Activated T-helper 17 cell treated with anti-CD3 and anti-CD28 coated beads, Interleukin-2, amount 50 U/mL, for 72 hours (primary cell): ENCODE results near the gene KRT38. TPM values are rescaled to one million over a fixed set of nuclear protein-coding genes. Genes with fewer than 3 reads are reported as not detected.

Source experiments
- ATAC-seq: fragments of 150-1000 bp; cut with Tn5 transposase; replicated peaks from 2 replicates; pipeline ENCODE4 v1.10.0; 2021; ENCODE audit warnings: mild to moderate bottlenecking, moderate library complexity
- H3K27ac Mint-ChIP-seq: one replicate; pipeline ENCODE4 v1.8.0; 2022; ENCODE audit warnings: mixed read lengths
- H3K27me3 Mint-ChIP-seq: one replicate; pipeline ENCODE4 v1.8.0; 2022; ENCODE audit warnings: mixed read lengths
- H3K36me3 Mint-ChIP-seq: one replicate; pipeline ENCODE4 v1.8.0; 2022; ENCODE audit warnings: low read depth, mild to moderate bottlenecking, mixed read lengths
- H3K4me1 Mint-ChIP-seq: one replicate; pipeline ENCODE4 v1.8.0; 2022; ENCODE audit warnings: mixed read lengths
- H3K4me3 Mint-ChIP-seq: one replicate; pipeline ENCODE4 v1.8.0; 2022; ENCODE audit warnings: mild to moderate bottlenecking, mixed read lengths
- H3K9me3 Mint-ChIP-seq: one replicate; pipeline ENCODE4 v1.8.0; 2022; ENCODE audit warnings: mixed read lengths
- total RNA-seq, 2 donors: library from RNA; stranded (reverse); gene quantifications; one replicate each; pipeline ENCODE4 v1.2.3, GENCODE V29; 2022

KRT38 gene
- total RNA-seq, 2 donors from 2014 or later, result not detected

DNA sequence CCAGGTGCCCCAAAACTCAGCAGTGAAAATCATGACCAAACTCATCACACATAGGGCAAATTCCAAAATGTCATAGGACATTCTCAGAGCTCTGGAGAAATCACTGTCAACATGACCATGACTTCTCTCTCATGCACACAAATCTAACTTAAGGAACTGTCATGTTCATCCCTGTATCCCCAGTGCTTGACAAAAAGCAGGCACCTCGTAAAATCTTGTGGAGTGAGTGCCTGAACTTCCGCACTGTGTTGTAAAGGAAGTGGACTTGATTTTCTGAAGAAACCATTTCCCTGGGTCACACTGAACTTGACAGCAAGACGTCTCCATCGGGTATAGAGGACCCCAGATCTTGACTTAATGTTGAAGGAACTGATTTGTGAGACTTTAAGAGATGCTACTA, 19.2 kb downstream of the KRT38 start:
- Mint-ChIP-seq H3K27ac (no peak overlapping the region), H3K27me3 (no peaks in the 10 kb centered on the region), H3K4me3 (no peak overlapping the region), H3K9me3 (no peaks in the 10 kb centered on the region), H3K36me3 (no peaks in the 10 kb centered on the region), H3K4me1 (peaks cover 9% of the 10 kb centered on the region)
- ATAC-seq, result no peak

DNA sequence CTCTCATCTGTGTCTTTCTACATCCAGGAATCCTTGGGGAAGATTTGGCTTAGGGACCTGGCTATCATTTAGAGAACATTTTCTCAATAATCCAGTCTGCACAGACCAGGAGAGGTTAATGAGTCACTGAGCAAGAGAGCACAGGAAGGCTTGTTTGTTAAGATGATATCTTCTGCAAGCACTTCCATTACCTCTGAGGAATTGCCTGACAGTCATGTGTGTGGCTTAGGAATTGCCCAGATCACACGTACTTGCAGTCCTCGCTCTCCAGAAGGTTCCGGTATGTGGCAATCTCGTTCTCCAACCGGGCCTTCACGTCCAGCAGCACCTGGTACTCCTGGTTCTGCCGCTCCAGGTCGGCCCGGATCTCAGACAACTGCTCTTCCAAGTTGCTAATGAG, 19.7 kb downstream of the KRT38 start:
- Mint-ChIP-seq H3K4me1 (peaks cover 9% of the 10 kb centered on the region), H3K27ac (no peak overlapping the region), H3K36me3 (no peaks in the 10 kb centered on the region), H3K4me3 (no peak overlapping the region), H3K27me3 (no peaks in the 10 kb centered on the region), H3K9me3 (no peaks in the 10 kb centered on the region)
- ATAC-seq, result no peak

DNA sequence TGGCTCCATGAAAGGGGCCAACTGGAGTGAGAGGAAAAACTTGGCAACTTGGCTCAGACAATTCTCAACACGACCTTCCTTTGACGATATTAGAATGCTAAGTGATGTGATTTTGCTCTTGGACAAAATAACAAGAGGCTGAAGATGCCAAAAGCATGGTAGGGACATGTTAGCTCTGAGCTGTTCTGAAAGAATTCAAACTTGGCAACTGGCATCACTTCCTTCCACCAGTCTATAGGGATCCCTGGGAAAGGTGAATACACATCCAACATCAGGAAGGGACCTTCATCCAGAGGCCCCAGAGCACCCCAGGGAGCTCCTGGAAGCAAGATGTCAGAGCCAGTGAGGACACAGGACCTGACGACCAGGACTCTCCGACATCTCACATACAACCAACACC, 20.6 kb downstream of the KRT38 start:
- Mint-ChIP-seq H3K36me3 (no peaks in the 10 kb centered on the region), H3K4me1 (peaks cover 9% of the 10 kb centered on the region), H3K27me3 (no peaks in the 10 kb centered on the region), H3K4me3 (no peak overlapping the region), H3K9me3 (no peaks in the 10 kb centered on the region), H3K27ac (no peak overlapping the region)
- ATAC-seq, result no peak

DNA sequence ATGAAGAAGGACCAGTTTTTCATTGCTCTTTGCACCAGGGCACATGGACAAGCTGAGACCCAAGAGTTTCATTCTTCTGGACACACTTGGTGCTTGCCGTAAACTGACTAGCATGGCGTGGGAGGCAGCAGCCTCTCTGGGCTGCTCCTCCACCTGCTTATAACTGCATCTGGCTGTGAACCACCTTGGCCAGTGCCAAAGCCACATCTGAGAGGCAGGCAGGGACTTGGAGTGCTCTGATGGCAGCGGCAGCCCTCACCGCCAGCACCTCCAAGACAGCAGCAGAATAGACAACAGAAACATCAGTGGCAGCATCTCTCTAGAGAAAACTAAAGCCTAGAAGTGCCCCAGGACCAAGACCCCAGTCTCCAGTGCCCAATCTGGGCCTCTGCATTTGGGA, 21.1 kb downstream of the KRT38 start:
- no peak overlapping the region for H3K4me3 Mint-ChIP-seq
- H3K27me3 Mint-ChIP-seq, result no peaks in the 10 kb centered on the region
- H3K9me3 Mint-ChIP-seq, result no peaks in the 10 kb centered on the region
- peaks cover 9% of the 10 kb centered on the region for H3K4me1 Mint-ChIP-seq
- H3K27ac Mint-ChIP-seq, result no peak overlapping the region
- no peaks in the 10 kb centered on the region for H3K36me3 Mint-ChIP-seq
- no peak for ATAC-seq

DNA sequence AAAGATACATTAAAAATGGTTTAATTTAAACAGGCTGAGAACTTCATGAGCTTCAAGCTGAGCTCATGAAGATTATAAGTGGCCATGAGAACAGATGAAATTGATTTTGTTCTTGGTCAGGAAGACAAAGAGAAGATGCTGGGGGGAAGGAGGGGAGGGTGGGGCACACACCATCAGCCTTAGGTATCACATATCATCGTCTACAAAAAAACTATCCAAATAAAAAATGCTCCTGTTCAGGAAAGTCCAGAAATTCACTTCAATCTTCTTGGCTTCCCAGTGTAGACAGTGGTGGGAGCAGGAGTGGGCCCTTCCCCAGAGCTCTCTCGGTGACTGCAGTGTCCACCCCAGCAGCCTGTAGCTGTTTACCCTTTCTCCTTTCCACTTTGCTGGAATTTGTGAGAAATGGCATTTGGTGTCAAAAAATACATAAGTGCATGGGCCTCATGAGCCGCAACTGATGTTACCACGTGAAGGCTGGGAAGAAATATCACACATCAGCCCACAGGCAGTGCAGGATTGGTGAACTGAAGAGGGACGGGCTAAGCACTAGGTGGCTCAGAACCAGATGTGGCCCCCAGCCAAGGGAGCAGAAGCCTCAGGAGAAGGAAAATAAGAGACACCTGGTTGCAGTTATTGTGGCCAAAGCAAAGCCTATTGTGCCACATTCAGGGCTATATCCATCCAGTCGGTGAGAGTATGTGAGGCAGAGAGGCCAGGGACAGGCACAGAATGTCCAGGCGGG, 22.5 kb downstream of the KRT38 start:
- no peaks in the 10 kb centered on the region for H3K36me3 Mint-ChIP-seq
- no peaks in the 10 kb centered on the region for H3K27me3 Mint-ChIP-seq
- H3K4me3 Mint-ChIP-seq, result no peak overlapping the region
- no peak for ATAC-seq
- no peaks in the 10 kb centered on the region for H3K9me3 Mint-ChIP-seq
- H3K27ac Mint-ChIP-seq, result peak overlapping the region; percentile 23
- H3K4me1 Mint-ChIP-seq, result peaks cover 9% of the 10 kb centered on the region

DNA sequence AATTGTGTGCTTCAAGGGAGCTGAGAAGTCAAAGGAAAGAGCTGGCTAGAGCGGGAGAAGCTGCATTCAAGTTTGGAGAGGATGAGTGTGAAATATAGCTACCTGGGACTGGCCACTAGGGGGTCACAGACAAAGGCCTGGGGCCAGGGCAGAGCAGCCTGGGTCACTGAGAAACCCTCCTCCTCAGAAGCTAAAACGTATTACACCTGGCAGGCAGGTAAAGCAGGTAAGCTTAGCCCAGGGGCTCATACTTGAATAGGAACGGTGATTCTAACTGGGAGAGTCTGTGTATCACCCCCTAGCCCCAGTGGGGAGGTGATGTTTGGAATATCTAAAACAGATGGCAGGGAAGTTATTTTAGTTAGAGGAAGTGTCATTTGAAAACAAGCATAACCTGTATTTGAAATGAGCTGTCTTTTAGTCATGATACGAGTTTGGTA, 23.2 kb downstream of the KRT38 start:
- H3K9me3 Mint-ChIP-seq, result no peaks in the 10 kb centered on the region
- H3K36me3 Mint-ChIP-seq, result no peaks in the 10 kb centered on the region
- H3K4me3 Mint-ChIP-seq, result no peak overlapping the region
- H3K27me3 Mint-ChIP-seq, result no peaks in the 10 kb centered on the region
- no peak for ATAC-seq
- peaks cover 9% of the 10 kb centered on the region for H3K4me1 Mint-ChIP-seq
- H3K27ac Mint-ChIP-seq, result peak overlapping the region; percentile 23

DNA sequence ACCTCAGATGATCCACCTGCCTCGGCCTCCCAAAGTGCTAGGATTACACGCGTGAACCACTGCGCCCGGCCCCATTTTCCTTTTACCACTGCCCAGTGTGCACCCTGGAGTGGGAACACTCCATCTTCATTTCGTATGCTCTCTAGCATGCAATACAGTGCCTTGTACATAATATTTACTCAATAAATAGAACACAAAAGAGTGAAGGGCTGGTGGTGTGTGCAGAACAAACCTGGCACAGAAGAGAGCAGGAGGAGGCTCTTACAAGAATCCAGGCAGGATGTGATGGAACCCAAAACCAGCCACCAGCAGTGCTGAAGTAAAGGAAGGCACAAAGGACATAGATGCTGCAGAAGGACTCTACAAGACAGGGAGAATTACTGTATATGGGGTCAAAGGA, 23.7 kb downstream of the KRT38 start:
- peaks cover 9% of the 10 kb centered on the region for H3K4me1 Mint-ChIP-seq
- H3K4me3 Mint-ChIP-seq, result no peak overlapping the region
- no peaks in the 10 kb centered on the region for H3K27me3 Mint-ChIP-seq
- no peaks in the 10 kb centered on the region for H3K36me3 Mint-ChIP-seq
- peak overlapping the region; percentile 23 for H3K27ac Mint-ChIP-seq
- ATAC-seq, result no peak
- no peaks in the 10 kb centered on the region for H3K9me3 Mint-ChIP-seq

DNA sequence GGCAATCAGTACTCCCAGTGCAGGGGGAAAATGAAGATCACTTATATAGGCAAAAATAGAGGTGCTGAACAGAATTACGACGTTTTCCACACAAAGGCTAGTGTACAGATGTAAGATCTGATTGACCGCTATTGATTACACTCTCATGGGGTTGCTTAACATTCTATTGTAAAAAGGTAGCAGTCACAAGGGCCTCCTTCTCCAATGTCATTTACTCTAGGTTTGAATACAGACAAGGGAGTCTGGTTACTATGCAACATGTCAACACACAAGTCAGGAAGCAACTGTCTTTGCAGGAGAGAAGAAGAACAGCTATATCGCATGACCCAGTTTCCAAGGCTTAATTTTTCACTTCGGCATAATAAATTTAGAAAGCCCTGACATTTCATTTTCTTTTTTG, 24.3 kb downstream of the KRT38 start:
- Mint-ChIP-seq H3K27me3 (no peaks in the 10 kb centered on the region), H3K27ac (no peak overlapping the region), H3K4me1 (peaks cover 9% of the 10 kb centered on the region), H3K36me3 (no peaks in the 10 kb centered on the region), H3K9me3 (no peaks in the 10 kb centered on the region), H3K4me3 (no peak overlapping the region)
- no peak for ATAC-seq

DNA sequence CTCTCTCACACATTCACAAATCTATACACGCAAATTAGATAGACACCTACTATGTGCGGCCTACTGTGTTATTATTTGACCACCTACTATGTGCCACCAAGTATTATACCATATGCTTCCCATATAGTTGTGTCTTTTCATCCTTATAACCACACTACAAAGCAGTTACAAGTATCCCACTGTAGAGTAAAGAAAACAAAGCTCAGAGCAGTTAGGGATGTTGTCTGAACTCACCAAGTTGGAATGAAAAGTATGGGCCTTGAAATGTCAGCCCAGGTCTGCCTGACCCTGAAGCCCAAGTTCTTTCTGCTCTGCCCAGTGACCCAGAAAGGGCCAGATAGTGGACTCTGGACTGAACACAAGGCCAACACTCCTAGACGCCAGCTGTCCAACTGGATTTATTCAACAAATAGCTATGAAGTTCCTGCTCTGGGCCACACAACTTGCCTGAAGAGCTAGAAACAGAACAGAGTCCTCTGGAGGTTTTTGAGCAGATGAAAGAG, 24.9 kb downstream of the KRT38 start:
- H3K4me1 Mint-ChIP-seq, result peaks cover 9% of the 10 kb centered on the region
- no peak for ATAC-seq
- H3K36me3 Mint-ChIP-seq, result no peaks in the 10 kb centered on the region
- H3K4me3 Mint-ChIP-seq, result no peak overlapping the region
- H3K27me3 Mint-ChIP-seq, result no peaks in the 10 kb centered on the region
- H3K9me3 Mint-ChIP-seq, result no peaks in the 10 kb centered on the region
- H3K27ac Mint-ChIP-seq, result no peak overlapping the region

DNA sequence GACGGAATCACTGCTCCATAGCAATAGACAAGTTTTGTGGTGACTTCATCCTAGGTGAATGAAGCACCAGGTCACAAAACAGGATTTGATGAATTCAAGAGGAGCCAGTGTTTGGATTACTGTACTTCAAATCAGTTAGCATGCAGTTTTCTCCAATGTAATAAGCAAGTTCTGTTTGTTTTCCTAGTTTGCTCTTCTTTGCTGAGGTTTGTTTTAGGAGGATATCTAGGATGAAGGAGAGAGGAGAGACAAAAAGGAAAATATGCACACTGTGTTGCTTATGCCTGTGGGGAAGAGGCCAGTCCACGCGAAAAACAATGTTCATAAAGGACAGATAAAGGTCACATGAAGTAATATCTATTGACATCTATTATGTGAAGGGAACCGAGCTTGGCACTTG, 25.4 kb downstream of the KRT38 start:
- H3K4me3 Mint-ChIP-seq, result no peak overlapping the region
- H3K4me1 Mint-ChIP-seq, result peaks cover 9% of the 10 kb centered on the region
- no peak overlapping the region for H3K27ac Mint-ChIP-seq
- H3K36me3 Mint-ChIP-seq, result no peaks in the 10 kb centered on the region
- H3K9me3 Mint-ChIP-seq, result no peaks in the 10 kb centered on the region
- no peaks in the 10 kb centered on the region for H3K27me3 Mint-ChIP-seq
- no peak for ATAC-seq

DNA sequence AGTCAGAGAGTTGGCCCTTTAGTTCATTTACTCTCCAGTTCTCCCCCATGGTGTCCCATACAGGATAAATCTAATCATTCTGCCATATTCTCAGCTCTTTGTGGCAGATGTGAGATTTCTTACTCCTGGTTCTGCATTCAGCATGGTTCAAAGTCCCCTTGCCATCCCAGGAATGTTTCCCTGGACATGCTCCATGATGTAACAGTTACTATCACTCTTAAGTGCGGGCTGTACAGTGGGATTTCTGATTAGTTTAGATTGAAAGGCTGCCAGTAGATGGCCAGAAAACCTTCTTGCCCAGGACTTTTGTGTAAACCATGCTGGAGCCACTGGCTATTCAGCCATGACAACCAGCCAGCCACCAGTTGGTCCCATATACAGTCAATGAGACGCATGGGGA, 26.8 kb downstream of the KRT38 start:
- ATAC-seq, result no peak
- Mint-ChIP-seq H3K36me3 (no peaks in the 10 kb centered on the region), H3K4me3 (no peak overlapping the region), H3K9me3 (no peaks in the 10 kb centered on the region), H3K27ac (peak overlapping the region; percentile 17), H3K27me3 (no peaks in the 10 kb centered on the region), H3K4me1 (peaks cover 9% of the 10 kb centered on the region)

DNA sequence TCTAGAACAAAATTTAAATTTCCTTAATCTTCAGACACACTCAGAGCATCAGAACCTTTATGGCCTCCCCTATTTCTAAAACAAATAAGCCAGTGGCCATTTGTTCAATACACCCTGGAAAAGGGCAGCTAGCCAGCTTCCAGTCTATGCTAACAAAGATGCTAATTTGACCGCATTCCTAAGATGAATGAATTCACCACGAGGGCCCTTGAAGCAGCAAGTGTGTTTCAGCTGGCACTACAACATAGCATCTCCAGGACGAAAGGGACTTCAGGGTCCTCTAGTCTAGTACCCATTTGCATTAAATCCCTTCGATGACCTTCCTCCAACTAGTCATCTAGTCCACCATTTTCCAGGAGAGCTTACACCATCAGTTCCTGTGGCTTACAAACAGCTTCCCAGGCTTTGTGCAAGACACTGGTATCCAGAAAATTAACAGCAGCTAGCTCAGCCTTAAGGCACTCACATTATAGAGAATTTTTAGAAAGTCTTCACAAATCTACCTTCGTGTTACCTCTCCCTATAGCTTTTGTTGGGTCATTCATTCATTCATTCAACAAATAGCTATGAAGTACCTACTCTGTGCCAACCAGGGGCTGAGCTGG, 27.3 kb downstream of the KRT38 start:
- no peak for ATAC-seq
- no peaks in the 10 kb centered on the region for H3K36me3 Mint-ChIP-seq
- no peaks in the 10 kb centered on the region for H3K27me3 Mint-ChIP-seq
- no peak overlapping the region for H3K4me3 Mint-ChIP-seq
- no peaks in the 10 kb centered on the region for H3K9me3 Mint-ChIP-seq
- H3K4me1 Mint-ChIP-seq, result peaks cover 9% of the 10 kb centered on the region
- H3K27ac Mint-ChIP-seq, result peak overlapping the region; percentile 17

DNA sequence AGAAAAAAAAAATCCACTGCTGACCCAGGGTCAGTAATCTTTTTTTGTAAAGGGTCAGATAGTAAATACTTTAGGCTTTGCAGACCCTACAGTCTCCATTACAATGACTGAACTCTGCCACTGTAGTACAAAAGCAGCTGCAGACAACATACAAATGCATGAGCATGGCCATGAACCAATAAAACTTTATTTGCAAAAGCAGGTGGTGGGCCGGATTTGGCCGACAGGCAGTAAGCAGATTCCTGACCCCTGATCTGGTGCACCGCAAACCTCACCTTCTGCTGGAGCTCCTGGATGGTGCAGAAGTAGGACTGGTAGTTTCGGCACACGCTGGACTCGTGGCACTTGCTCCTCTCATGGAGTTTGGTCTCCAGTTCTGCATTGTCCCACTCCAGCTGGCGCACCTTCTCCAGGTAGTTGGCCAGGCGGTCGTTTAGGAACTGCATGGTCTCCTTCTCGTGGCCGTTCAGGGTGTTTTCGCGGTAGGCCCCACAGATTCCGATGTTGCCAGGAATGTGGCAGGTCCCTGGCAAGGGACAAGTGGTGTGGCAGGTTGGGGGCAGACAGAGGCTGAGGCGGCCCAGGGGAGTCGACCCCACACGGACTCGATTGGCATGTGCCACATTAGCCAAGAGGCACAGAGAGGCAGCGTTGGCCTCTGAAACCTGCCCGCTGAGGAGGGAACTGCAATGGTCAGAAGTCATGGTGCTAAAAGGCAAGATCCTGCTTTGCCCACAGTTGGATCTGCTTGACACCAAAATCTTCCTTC, 29.5 kb downstream of the KRT38 start:
- no peak overlapping the region for H3K27ac Mint-ChIP-seq
- no peak overlapping the region for H3K4me3 Mint-ChIP-seq
- ATAC-seq, result no peak
- H3K27me3 Mint-ChIP-seq, result no peaks in the 10 kb centered on the region
- H3K4me1 Mint-ChIP-seq, result no peaks in the 10 kb centered on the region
- no peaks in the 10 kb centered on the region for H3K9me3 Mint-ChIP-seq
- H3K36me3 Mint-ChIP-seq, result no peaks in the 10 kb centered on the region

DNA sequence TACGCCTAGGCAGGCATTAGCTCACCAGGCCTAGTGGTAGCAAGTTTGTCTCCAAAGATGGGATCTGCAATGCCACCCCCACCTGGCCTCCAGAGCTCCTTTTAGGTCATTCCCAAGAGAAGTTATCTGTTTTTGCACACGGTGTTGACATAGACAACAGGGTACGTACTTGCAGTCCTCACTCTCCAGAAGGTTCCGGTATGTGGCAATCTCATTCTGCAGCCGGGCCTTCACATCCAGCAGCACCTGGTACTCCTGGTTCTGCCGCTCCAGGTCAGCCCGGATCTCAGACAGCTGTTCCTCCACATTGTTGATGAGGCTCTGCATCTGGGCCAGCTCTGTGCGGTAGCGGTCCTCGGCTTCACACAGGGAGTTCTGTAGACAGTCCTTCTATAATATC, 33.6 kb downstream of the KRT38 start:
- ATAC-seq, result no peak
- Mint-ChIP-seq H3K9me3 (peaks cover 3% of the 10 kb centered on the region), H3K27me3 (no peaks in the 10 kb centered on the region), H3K4me3 (no peak overlapping the region), H3K4me1 (peaks cover 22% of the 10 kb centered on the region), H3K36me3 (no peaks in the 10 kb centered on the region), H3K27ac (no peak overlapping the region)

DNA sequence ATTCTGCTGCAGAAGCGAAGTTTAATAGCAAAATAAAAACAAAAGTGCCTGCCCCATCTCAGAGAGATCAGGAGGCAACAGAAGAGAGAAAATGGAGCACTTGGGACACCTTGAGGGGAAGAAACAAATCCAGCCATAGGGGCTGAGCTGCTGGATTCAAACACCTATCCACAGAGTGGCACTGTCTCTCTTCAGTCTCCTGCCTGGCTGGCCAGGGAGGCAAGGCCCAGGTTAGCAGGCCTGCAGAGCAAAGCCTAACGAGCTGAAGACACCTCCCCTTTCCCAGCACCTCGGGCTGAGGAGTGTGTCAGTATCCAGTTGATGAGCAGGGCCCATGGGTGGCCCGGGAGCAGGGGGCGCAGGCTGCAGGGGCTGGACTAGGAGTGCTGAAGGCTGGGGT, 34.6 kb downstream of the KRT38 start:
- no peak overlapping the region for H3K4me3 Mint-ChIP-seq
- peaks cover 3% of the 10 kb centered on the region for H3K9me3 Mint-ChIP-seq
- no peaks in the 10 kb centered on the region for H3K27me3 Mint-ChIP-seq
- H3K4me1 Mint-ChIP-seq, result peaks cover 25% of the 10 kb centered on the region
- ATAC-seq, result no peak
- no peaks in the 10 kb centered on the region for H3K36me3 Mint-ChIP-seq
- H3K27ac Mint-ChIP-seq, result peak overlapping the region; percentile 92
